CD4-positive, alpha-beta T cell (primary cell): Measurements from ENCODE around the gene GLOD4. TPM values are rescaled to one million over a fixed set of nuclear protein-coding genes. Genes with fewer than 3 reads are reported as not detected.

Experiments
- ATAC-seq: fragments of 200-7000 bp; cut with Tn5 transposase; one replicate; pipeline ENCODE4 v1.10.0; 2022; ENCODE audit warnings: mild to moderate bottlenecking; ENCODE audit not compliant: poor library complexity
- CTCF ChIA-PET: fragments of 350-600 bp; sonication (Branson Sonifier 250); formaldehyde crosslinking; loops from one replicate; lab custom pipeline; 2021; ENCODE audit warnings: antibody characterized with exemption, inconsistent platforms; lab: Charles Lee
- POLR2A ChIA-PET: fragments of 350-600 bp; sonication (Branson Sonifier 250); formaldehyde crosslinking; loops from one replicate; lab custom pipeline; 2021; ENCODE audit warnings: antibody characterized with exemption, inconsistent platforms; lab: Charles Lee
- DNase-seq, 14 experiments: peaks; one replicate each; pipeline ENCODE4 v3.0.0-alpha.2; 2013 to 2020; ENCODE audit warnings: mixed read lengths in 2 of 14
- H3K27ac ChIP-seq, 2 donors: one replicate each; pipeline versions ENCODE4 v1.5.1 to v1.7.0; 2013; ENCODE audit warnings: low read length in 2 of 2, low read depth in 1 of 2, mild to moderate bottlenecking in 1 of 2
- H3K27me3 ChIP-seq, 2 experiments: 1 replicate in 1 of 2; 2 replicates in 1 of 2; pipeline versions ENCODE4 v1.6.1 to v1.7.0; 2013; ENCODE audit warnings: low read length in 2 of 2, control low read depth in 1 of 2, mild to moderate bottlenecking in 1 of 2, moderate library complexity in 1 of 2; ENCODE audit not compliant: insufficient read depth in 2 of 2, control insufficient read depth in 1 of 2
- H3K36me3 ChIP-seq: one replicate; pipeline ENCODE4 v1.6.1; 2013; ENCODE audit warnings: low read length, control low read depth; ENCODE audit not compliant: insufficient read depth
- H3K4me1 ChIP-seq: one replicate; pipeline ENCODE4 v1.6.1; 2013; ENCODE audit warnings: low read length, control low read depth; ENCODE audit not compliant: insufficient read depth
- H3K4me3 ChIP-seq: one replicate; pipeline ENCODE4 v1.5.1; 2013; ENCODE audit warnings: mild to moderate bottlenecking, low read length, moderate library complexity
- H3K9me3 ChIP-seq, 2 experiments: 1 replicate in 1 of 2; 2 replicates in 1 of 2; pipeline versions ENCODE4 v1.6.1 to v1.7.0; 2013; ENCODE audit warnings: low read length in 2 of 2, mild to moderate bottlenecking in 2 of 2, control low read depth in 1 of 2, moderate library complexity in 1 of 2; ENCODE audit not compliant: control insufficient read depth in 1 of 2, insufficient read depth in 1 of 2
- H3K27ac Mint-ChIP-seq: one replicate; pipeline ENCODE4 v1.8.0; 2020; ENCODE audit warnings: mixed read lengths
- H3K27me3 Mint-ChIP-seq: one replicate; pipeline ENCODE4 v1.8.0; 2021; ENCODE audit warnings: mixed read lengths
- H3K36me3 Mint-ChIP-seq: one replicate; pipeline ENCODE4 v1.8.0; 2021; ENCODE audit warnings: low read depth, mixed read lengths
- H3K4me1 Mint-ChIP-seq: one replicate; pipeline ENCODE4 v1.8.0; 2021; ENCODE audit warnings: low read depth, mixed read lengths
- H3K4me3 Mint-ChIP-seq: one replicate; pipeline ENCODE4 v1.8.0; 2020; ENCODE audit warnings: mild to moderate bottlenecking, mixed read lengths
- H3K9me3 Mint-ChIP-seq: one replicate; pipeline ENCODE4 v1.8.0; 2020; ENCODE audit warnings: mixed read lengths
- intact Hi-C, 2 experiments: fragments of 100-400 bp; cut with DNase I in 1 of 2; cut with micrococcal nuclease in 1 of 2; formaldehyde crosslinking; loops; one replicate each; pipeline versions ENCODE4 v1.15.1 to v1.9.0; 2023 to 2025; cut with DNase I, micrococcal nuclease
- total RNA-seq, 174 experiments: library from RNA in 2 of 174; stranded (reverse) in 2 of 174; gene quantifications; one replicate each; pipeline ENCODE4 v1.2.3 and lab custom pipeline; 2021 to 2026
- TF ChIP-seq, protein P1 (sequence below): fragments of 200-600 bp; IDR thresholded peaks from one replicate; pipeline ENCODE4 v1.8.0; 2022; ENCODE audit warnings: antibody characterized with exemption, mild to moderate bottlenecking

Gene GLOD4
- total RNA-seq, 2 experiments from 2014 or later: 88.0 to 89.3 TPM

DNA sequence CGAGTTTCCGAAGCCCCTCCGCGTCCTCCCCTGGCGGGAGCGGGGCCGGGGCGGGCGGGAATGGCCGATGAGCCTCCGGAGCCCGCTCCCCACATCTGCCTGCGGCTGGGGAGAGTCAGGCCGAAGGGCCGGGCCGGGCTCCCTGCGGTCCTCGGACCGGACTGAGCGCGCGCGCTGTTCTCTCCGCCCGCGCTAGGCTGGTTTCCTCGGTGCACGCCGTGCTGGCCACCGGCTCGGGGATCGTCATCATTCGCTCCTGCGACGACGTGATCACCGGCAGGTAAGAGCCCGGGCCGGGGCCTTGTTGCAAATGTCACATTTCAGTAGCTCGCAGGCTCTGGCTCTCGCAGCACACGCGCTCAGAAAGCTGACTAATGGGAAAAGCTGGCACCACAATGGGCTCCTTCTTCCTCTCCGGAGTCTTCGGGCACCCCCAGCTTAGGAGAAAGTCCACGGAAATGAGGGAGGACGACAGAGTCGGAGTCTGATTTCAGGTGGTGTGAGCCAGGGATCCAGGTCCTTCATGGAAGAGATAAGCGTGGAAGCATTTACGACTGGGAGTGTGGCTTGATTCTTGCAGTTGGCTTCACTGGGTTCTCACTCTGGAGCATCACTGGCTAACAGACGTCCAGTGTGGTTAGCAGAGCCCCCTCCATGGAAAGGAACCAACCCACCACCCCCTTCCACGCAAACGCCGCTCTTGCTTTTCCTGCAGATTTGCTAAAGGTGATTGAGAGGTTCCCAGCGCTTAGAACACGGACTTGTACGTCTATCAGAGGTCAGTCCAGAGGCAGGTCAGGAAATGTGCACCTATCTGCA lies 49.0 kb downstream of the GLOD4 start:
- Histone ChIP-seq H3K4me3 (peak overlapping the region; percentile 38), H3K4me1 (peaks cover 14% of the 10 kb centered on the region), H3K27ac (no peak overlapping the region), H3K27me3 (peaks cover 8 to 13% of the 10 kb centered on the region in 2 experiments), H3K9me3 (no peaks in the 10 kb centered on the region), H3K36me3 (no peaks in the 10 kb centered on the region)
- no peaks in the 10 kb centered on the region for H3K36me3 Mint-ChIP-seq
- CTCF ChIA-PET: no interaction called here
- TF ChIP-seq, protein P1, sequence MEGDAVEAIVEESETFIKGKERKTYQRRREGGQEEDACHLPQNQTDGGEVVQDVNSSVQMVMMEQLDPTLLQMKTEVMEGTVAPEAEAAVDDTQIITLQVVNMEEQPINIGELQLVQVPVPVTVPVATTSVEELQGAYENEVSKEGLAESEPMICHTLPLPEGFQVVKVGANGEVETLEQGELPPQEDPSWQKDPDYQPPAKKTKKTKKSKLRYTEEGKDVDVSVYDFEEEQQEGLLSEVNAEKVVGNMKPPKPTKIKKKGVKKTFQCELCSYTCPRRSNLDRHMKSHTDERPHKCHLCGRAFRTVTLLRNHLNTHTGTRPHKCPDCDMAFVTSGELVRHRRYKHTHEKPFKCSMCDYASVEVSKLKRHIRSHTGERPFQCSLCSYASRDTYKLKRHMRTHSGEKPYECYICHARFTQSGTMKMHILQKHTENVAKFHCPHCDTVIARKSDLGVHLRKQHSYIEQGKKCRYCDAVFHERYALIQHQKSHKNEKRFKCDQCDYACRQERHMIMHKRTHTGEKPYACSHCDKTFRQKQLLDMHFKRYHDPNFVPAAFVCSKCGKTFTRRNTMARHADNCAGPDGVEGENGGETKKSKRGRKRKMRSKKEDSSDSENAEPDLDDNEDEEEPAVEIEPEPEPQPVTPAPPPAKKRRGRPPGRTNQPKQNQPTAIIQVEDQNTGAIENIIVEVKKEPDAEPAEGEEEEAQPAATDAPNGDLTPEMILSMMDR: no peak
- H3K4me1 Mint-ChIP-seq: peaks cover 7% of the 10 kb centered on the region
- DNase-seq (peak in 7 of 14 experiments; percentile 1 to 49 (median 33)), ATAC-seq (peak; percentile 47)
- intact Hi-C loops: loop anchor here in 1 of 2 experiments (2.0 kb wide), 1 partner anchor 18 kb away; no protein-coding TSS in a partner anchor
- H3K27ac Mint-ChIP-seq: no peak overlapping the region
- POLR2A ChIA-PET: interaction anchor here (1.1 to 1.3 kb wide), 2 partner anchors 19 to 49 kb away, joined by 3 to 4 read pairs; partner anchors contain the start of genes GLOD4 and MRM3
- H3K27me3 Mint-ChIP-seq: peaks cover 24% of the 10 kb centered on the region
- no peaks in the 10 kb centered on the region for H3K9me3 Mint-ChIP-seq
- H3K4me3 Mint-ChIP-seq: peak overlapping the region; percentile 87

DNA sequence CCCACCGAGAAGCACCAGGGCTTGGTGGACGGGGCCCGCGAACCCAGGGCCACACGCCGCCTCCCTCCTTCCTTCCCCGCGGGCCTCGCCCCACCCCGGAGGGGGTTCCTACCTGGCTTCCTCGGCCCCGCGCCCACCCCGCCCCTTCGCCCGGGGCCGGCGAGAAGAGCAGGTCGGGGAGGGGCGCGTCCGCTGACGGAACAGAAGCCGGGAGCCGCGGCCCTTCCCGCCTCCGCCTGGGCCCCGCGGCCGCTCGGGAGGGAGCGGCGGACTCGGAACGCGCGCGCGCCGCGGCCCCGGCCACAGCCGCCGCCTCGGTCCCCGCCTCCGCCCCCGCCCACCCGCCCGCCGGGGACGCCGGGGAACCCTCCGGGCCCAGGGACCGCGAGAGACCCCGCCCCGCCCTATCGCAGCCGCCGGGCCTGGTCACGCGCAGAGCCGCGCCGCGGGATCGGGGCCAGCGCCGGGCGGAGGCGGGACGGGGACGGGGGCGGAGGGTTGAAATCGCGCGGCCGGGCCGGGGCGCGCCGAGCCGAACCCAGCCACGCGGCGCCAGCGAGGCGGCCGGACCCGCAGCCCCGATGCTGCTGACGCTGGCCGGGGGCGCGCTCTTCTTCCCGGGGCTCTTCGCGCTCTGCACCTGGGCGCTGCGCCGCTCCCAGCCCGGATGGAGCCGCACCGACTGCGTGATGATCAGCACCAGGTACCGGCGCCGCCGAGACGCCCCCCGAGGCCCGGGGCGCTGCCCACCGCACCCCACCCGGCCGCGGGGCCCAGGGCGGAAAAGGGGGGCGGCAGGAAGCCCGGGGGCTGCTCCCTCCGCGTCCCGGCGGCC lies 49.8 kb downstream of the GLOD4 start, which contains the start of gene TLCD3A:
Gene TLCD3A (plus strand): TSS at position 530 of the 835 bp plus-strand sequence. CDS start 52 bp downstream, at position 582.
- POLR2A ChIA-PET: interaction anchor here (1.3 kb wide), 1 partner anchor 18 kb away, joined by 4 read pairs; no protein-coding TSS in a partner anchor
- H3K9me3 ChIP-seq: no peaks in the 10 kb centered on the region
- peaks cover 7% of the 10 kb centered on the region for H3K4me1 Mint-ChIP-seq
- H3K4me3 ChIP-seq: peak within 1 kb of the TSS; percentile 52
- CTCF ChIA-PET: no interaction called here
- DNase-seq (peak in 11 of 14 experiments; percentile 16 to 75 (median 46)), ATAC-seq (peak; percentile 68)
- no peak within 1 kb of the TSS for H3K27ac ChIP-seq
- H3K27me3 Mint-ChIP-seq: peaks cover 26% of the 10 kb centered on the region
- H3K36me3 Mint-ChIP-seq: no peaks in the 10 kb centered on the region
- TF ChIP-seq, protein P1: no peak
- H3K4me3 Mint-ChIP-seq: peak within 1 kb of the TSS; percentile 87
- H3K9me3 Mint-ChIP-seq: no peaks in the 10 kb centered on the region
- no peak within 1 kb of the TSS for H3K27ac Mint-ChIP-seq
- no peaks in the 10 kb centered on the region for H3K36me3 ChIP-seq
- H3K4me1 ChIP-seq: peaks cover 14% of the 10 kb centered on the region
- H3K27me3 ChIP-seq: peaks cover 8 to 13% of the 10 kb centered on the region in 2 experiments
- intact Hi-C loops: loop anchor here in 1 of 2 experiments (2.0 kb wide), 1 partner anchor 19 kb away; no protein-coding TSS in a partner anchor

DNA sequence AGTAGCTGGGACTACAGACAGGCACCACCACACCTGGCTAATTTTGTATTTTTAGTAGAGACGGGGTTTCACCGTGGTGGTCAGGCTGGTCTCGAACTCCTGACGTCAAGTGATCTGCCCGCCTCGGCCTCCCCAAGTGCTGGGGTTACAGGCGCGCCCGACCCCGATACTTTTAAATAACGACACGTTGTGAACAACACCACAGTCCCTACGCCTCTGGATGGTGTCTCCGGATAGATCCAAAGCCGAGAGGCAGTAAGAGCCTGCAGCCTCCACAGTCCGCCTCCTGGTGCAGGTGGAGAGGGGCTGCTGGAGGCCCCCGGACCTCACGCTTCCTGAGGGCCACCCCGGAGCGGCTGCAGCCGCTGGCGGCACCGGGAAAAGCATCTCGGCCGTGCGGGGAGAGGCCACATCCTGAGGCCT lies 50.4 kb downstream of the GLOD4 start:
- H3K9me3 ChIP-seq: no peaks in the 10 kb centered on the region
- H3K27me3 Mint-ChIP-seq: peaks cover 30% of the 10 kb centered on the region
- peak overlapping the region; percentile 68 for H3K4me3 Mint-ChIP-seq
- ChIA-PET POLR2A (interaction anchor here (1.0 kb wide), 1 partner anchor 20 kb away, joined by 5 read pairs; no protein-coding TSS in a partner anchor), CTCF (no interaction called here)
- peaks cover 14% of the 10 kb centered on the region for H3K4me1 ChIP-seq
- TF ChIP-seq, protein P1: no peak
- peaks cover 7% of the 10 kb centered on the region for H3K4me1 Mint-ChIP-seq
- ATAC-seq (peak; percentile 21), DNase-seq (no peak)
- no peaks in the 10 kb centered on the region for H3K36me3 Mint-ChIP-seq
- intact Hi-C loops: loop anchor here in 1 of 2 experiments (2.0 kb wide), 1 partner anchor 19 kb away; no protein-coding TSS in a partner anchor
- no peak overlapping the region for H3K27ac Mint-ChIP-seq
- no peaks in the 10 kb centered on the region for H3K36me3 ChIP-seq
- H3K9me3 Mint-ChIP-seq: no peaks in the 10 kb centered on the region
- H3K4me3 ChIP-seq: peak overlapping the region; percentile 52
- H3K27ac ChIP-seq: no peak overlapping the region
- H3K27me3 ChIP-seq: peaks cover 8 to 13% of the 10 kb centered on the region in 2 experiments
